ENCODE results near the gene ADAM12.

ADAM12 gene

DNA sequence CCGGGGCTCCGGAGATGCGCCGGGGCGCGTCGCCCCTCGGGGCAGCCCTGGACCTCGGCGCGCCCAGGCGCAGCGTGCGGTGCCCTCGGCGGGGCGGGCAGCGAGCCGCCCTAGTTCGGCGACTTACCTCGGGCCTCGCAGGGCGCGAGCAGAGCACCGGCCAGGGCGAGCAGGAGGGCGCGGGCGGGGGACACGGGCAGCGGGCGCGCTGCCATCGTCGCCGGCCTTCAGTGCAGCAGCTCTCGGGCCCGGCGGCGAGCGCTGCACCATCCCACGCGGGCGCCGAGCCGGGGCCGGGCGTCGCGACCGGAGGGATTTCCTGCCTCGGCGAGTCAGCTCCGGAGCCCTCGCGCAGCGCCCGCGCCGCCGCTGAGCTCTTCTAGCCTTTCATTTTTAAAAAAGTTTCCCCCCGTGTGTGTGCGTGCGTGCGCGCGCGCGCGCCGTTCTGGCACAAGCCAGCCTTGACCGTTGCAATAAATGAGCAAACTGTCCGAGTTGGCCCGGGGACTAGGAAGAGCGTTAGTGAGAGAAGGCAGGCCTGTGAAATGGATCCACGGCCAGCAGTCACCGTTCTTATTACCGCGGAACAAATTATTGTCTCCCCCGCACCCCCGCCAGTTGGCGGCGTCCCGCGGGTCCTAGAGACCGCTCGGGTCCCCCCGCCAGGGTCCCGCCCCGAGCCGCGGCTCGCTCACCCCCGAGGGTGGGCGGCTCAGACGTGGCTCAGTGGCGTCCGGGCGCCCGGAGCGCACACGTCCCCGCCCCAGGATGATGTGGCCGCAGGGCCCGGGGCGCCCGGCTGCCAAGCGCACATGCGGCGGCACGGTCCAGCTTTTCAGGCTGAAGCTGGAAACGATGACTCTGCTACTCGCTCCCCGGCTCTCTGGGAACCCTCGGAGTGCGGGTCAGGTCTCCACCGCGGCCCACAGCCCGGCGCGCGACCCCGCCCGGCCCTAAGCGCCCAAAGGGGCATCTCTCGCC lies at the start of gene ADAM12:
TSS of gene ADAM12 (minus strand) at position 547 of the 981 bp plus-strand sequence. CDS start at position 215, 332 bp downstream.
- no peak for DNase-seq

GRCh38 chr10:126437635-126438406 lies 49.5 kb upstream of the ADAM12 start:
- no peak for DNase-seq

DNA sequence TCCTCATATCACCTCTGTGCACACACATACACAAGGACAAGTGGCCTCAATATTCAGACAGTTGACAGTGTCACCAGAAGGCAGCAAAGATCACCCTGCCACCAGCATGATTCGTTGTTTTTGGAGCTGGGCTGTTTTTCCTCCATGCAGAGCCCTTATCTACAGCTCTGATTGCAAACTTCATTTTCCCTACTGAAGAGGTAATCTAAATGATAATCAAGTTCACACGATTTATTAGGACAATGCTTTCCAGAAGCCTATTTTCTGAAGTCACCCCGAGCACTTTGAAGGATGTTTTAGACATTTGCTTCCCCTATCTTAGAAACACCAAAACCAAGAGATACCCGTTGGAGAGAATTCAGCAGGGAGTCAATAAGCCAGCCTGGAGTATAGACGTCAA lies 46.0 kb upstream of the ADAM12 start:
- DNase-seq = no peak

- no peak for DNase-seq
Observed at GRCh38 chr10:126433351-126433750, 45.1 kb upstream of the ADAM12 start.

DNA sequence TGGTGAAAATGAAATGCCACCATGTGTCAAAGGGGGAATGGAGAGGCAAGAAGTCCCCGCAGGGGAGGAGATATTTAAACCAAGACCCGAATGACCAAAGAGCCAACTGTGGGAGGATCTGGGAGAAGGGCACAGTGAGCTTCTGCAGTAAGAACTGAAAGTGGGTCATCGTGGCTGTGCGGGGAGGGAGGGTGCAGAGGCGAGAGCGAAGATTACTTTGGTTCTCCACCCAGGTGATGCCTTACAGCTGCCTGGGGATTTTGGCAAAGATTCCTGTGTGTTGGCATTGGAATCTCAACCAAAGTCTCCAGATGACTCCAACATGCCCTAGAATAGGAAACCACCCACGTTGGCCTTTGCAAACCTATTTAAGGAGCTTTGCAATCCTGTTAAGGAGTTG lies 44.2 kb upstream of the ADAM12 start:
- no peak for DNase-seq

- DNase-seq = no peak
Observed at GRCh38 chr10:126431816-126432215, 43.5 kb upstream of the ADAM12 start.

- no peak for DNase-seq
Observed at GRCh38 chr10:126430512-126430911, 42.2 kb upstream of the ADAM12 start.

DNA sequence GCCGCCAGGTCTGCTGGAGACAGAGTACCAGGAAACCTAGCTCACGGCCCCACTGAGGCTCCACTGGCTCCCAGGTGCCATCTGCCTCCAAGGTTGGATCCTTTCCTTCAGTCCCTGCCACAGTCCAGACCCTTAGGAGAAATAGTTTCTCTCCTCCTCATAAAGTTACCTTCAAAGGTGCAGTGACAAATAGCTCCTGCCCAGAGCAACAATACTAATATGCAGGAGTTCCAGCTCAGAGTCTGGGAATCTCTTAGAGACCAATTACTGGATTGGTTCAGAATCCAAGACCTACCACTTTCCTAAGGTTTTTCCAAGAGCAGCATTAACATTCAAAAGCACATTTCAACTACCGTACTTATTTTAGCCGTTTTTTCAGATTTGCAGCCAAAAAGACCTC lies 41.0 kb upstream of the ADAM12 start:
- DNase-seq = no peak

- no peak for DNase-seq
Observed at GRCh38 chr10:126425489-126426065, 37.3 kb upstream of the ADAM12 start.

GRCh38 chr10:126425032-126425431 lies 36.8 kb upstream of the ADAM12 start:
- DNase-seq = no peak

DNA sequence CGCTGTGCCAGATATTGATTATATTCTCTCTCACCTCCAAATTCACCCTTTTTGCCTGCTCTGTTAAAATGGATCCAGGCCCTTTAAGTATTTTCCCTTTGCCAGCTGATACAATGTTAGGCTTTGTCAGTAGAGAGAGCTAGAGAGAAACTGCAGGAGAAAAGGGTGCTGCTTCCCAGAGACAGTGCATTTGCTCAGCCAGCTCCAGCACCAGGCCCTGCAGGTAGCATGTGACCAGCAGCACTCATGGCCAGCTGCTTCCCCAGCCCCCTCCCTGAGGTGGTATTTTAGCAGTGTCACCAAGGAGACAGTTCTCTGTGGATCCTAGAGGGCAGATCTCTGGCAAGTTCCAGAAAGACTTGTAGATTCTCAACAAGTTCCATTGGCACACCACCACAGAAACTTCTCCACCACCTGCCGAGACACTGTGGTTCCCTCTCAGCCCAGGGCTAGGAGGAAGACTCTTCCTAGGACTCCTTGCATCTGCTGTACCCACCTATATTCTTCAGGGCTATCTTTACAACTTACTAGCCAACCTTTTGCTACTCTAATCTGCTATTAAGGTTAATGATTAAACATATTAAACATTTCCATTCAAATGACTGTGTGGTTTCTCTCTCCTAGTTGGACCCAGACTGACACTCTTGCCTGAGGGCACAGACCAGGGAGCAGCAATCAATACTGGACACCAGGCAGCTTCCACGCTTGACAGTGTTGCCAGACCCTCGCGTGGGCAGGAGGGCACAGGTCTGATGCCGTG lies 35.6 kb upstream of the ADAM12 start:
- DNase-seq = no peak

DNA sequence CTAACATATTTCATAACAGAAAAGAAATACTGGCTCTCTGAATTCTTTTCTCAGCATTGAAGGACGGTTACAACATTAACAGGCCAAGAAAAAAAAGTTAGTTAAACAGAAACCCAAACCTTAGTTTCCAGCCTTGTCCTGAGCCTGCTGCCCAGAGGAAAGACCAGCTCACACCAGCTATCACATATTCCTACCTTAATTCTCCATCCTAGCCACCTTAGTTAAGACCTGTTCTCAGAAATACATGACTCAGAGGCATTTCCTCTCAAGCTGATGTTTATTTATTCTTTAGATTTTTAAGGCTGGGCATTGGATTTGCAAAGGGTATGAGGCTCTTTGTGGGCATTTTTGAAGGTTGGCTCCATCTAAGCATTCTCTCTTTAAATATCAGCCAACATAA lies 34.3 kb upstream of the ADAM12 start:
- no peak for DNase-seq

DNA sequence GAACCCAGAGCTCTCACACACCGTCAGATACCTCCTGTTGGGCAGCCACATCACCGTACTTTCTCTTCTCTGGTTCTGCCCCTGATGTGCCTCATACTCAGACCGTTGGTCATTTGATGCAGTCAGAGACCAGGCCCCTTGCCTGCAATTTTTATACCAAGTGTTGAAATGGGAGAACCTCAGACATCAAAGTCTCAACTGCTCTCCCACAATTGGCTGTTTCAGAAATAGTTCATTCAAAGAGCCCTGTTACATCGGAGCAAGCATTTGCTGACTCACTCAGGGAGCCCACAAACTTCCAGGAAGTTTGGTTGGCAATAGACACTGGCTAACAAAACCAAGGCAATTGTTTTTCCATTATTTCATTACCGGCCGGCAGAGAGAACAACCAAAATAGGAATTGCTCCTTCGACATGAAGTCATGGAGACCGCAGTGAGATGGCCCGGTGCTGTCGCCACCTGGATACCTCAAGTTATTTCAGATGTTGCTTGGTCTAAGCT lies 33.5 kb upstream of the ADAM12 start:
- no peak for DNase-seq

DNA sequence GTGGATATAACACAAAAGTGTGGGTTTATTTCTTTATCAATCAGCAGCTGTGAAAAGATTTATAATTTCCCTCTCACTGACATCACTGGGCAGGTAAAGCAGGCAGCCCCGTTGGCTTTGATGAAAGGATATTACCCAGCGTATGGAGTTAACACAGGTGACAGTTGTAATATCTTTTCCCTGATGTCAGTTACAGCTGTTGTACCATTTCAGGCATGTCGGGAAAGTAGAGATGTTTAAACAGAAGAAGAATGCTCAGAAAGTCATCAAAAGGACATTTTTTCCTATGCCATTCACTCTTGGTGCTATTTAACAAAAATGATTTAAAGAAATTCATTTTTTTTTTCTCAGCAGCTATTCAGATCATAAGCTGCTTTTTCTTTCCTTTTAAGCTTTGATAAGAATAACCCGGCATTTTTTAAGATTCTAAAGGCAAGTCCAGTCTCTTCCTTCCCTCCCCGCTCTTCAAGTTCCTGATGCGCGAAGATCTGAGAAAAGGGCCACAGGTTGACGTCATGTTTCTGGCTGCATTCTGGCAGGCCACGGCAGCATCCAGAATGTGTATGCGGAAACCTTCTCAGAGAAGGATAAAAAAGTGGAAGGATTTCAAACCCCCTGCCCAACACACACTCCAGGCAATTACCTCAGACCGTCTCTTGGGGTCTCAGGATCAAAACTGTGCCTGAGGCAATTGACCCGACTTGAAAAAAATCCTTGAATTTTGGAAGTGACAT lies 32.5 kb upstream of the ADAM12 start:
- no peak for DNase-seq

DNA sequence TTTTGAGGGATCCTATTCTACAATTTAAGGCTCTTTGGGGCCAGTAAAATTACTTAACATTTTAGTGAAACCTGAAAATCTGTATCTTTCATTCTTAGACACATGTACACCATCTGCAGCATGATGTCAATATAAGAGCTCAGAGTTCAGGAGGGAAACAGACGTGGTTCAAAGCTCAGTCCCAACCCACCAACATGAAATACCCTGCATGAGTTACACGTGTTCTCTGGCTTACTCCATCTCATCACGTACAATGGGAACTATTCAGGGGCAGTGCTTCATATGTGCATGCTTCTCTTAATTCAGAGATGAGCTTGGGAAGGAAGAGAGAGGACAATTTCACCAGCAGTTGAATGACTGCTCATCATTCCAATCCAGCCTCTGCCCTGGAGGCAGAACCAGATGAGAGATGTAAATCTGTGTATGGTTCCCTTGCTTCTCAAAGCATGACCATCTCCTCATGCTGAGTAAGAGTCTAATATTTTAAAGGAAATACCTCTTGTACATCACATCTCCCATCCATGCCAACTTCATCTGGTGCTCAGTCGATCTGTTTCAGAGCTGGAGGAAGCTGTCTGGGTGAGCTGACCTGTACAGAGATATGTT lies 29.0 kb upstream of the ADAM12 start:
- DNase-seq = no peak

- DNase-seq = no peak
Observed at GRCh38 chr10:126409821-126410220, 21.5 kb upstream of the ADAM12 start.

GRCh38 chr10:126408953-126409641 lies 20.8 kb upstream of the ADAM12 start:
- no peak for DNase-seq

- no peak for DNase-seq
Observed at GRCh38 chr10:126407831-126408230, 19.6 kb upstream of the ADAM12 start.

GRCh38 chr10:126405239-126405775 lies 17.0 kb upstream of the ADAM12 start:
- no peak for DNase-seq
